HG02938 (cell line): ENCODE results near the gene PLA2G4E.

Experiments used
- ATAC-seq: cut with Tn5 transposase; IDR thresholded peaks from one replicate; pipeline ENCODE4 v1.9.1; 2021; ENCODE audit warnings: mild to moderate bottlenecking, moderate library complexity; ENCODE audit not compliant: unreplicated experiment

Gene PLA2G4E

DNA sequence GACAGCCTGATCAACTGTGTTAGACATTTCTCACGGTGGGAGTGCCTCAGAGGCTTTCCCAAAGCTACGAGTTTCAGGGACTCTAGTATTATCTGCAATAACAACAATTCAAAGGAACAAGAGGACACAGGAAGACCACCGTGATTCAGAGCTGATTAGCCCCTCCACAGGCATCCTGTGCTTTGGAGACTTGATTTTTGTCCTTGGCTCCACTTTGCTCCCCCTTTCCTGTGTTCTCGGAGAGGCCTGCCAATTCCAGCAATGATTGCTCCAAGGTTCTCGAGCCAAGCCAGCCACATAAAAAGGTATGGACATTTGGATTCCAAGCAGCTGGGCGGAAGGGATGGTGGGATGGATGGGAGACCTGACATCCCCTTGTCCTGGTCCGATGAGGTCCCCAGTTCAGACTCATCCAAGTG, 62.8 kb downstream of the PLA2G4E start:
- ATAC-seq: no peak

DNA sequence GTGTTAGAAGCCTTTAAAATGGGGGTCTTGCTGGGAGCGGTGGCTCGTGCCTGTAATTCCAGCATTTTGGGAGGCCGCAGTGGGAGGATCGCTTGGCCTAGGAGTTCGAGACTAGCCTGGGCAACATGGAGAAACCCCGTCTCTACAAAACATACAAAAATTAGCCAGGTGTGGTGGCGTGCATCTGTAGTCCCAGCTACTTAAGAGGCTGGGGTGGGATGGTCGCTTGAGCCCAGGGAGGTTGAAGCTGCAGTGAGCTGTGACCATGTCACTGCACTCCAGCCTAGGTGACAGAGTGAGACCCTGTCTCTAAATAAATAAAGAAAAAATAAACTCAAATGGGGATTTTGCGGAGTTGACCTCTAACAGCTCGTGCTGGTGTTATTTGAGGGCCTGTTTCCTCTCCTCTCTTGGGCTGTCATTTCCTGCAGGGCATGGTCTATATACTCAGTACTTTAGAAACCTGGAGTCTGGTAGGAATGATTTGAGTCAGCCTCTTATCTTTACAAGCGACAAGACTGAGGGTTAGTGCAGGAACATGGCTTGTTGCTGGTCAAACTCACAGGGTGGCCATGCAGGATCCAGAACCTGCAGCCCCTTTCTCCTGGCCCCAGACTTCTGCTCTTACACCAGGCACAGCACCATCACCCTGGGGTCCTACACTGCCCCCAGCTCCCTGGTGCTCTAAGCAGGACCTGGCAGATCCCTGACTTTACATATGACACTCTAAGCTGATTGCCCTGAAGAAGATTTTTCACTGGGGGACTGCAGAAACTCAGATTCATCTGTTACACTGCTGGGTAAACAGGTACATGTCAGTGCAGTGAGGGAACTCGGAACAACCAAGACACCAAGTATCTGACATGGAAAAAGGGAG, 63.6 kb downstream of the PLA2G4E start:
- peak; percentile 68 for ATAC-seq

DNA sequence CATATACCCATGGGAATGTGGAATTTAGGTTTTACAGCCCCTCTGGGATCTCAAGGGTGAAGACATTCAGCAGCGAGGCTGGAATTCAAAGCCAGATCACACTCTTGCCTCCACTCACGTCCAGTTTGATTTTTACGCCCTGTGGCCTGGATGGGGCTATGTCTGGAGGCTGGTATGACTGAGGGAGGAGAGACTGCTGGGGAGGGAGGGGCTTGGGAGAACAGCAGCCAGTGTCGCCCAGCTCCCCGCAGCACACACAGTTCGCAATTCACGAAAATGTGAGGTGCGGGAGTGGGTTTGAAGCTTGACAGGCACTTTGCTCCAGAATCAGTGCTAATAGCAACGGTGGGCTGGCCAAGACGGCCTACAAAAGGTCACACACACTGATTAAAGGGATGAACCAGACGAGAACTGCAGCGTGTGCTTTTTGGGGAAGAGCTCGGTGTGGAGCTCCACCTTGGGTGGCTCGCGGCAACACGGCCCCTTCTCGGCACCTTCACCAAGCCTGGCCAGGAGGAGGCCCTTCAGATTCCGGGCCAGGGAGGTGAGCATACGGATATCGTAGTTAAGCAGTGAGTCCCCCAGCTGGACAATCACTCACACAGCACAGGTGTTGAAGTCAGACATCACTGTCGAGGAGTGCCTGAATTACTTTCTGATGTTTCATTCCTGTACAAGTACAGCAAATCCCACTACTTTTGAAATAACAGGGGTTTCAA, 64.9 kb downstream of the PLA2G4E start:
- ATAC-seq: no peak

DNA sequence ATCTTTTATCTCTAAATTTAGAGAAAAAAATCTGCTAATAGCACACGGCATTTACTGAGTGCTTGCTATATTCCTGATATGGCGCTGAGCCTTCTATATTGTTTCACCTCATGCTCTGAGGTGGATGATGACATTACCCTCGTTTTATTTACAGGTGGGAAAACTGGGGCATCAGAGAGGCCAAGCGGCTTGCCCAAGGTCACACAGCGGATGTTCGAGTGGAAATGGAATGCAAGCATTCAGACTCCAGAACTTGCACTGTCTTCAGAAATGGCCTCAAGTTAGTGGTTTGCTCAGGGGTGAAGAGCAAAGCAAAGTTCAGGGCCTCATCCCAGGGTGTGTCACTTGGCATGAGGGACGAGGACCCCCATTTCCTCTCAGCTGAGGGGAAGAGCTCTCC, 65.7 kb downstream of the PLA2G4E start:
- no peak for ATAC-seq

DNA sequence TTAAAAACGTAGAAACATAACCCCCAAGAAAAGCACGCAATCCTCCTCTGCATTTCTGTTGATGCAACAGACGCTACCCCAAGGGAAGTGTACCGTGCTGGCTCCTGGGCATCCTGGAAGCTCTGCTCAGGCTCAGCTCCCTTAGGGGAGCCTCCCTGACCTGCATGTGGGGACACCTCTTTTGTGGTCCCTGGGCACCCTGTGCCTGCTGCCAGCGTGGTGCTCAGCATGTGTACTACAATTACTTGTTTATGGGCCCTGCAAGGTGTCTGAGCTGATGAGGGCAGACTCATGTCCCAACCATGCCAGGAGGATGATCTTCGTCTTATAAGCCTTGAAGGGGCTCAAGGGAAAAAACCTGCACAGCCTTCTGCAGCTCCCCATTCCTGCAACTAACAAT, 66.8 kb downstream of the PLA2G4E start:
- ATAC-seq: no peak

DNA sequence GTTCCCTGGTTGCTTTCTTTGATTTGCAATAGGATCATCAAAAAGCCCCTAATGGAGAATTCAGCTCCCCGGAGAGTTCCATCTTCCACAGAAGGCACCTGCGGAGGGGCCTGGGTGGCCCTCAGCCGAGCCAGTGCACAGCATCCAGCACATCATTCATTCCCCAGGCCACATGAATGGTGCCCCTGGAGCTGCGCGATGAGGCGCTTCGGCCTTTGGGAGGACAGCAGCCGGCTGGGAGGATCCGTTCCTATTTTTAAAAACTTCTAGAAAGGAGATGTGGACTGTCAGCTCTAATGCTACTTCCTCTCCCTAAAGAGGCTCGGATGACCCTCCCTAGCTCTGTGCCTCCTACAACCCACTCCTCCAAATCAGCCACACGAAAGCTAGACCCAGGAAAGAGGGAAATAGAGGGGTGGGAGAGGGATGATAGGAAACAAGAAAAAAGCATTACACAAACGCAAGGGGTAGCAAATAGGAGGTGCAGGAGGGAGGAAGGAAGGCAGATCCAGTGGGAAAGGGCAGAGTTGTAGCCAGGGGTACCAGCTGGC, 68.8 kb downstream of the PLA2G4E start:
- ATAC-seq: no peak

DNA sequence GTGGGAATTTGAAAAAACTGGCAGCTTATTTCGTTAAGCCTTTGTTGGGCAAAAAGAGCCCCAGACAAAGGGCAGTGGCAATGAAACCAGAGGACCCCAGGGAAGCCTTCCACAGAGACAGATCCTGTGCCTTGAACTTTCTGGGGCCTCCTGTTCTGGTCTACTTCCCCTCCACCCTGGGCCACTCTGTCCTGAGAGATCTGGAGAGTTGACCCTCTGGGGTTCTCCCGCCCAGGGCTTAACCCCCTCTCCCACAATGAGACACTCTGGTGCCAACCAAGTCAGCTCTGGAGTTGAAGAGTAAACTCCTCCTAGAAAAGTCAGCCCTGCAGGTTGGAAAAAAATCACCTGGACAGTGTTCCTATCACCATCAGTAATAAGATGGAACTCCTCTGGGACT, 69.3 kb downstream of the PLA2G4E start:
- ATAC-seq: no peak

DNA sequence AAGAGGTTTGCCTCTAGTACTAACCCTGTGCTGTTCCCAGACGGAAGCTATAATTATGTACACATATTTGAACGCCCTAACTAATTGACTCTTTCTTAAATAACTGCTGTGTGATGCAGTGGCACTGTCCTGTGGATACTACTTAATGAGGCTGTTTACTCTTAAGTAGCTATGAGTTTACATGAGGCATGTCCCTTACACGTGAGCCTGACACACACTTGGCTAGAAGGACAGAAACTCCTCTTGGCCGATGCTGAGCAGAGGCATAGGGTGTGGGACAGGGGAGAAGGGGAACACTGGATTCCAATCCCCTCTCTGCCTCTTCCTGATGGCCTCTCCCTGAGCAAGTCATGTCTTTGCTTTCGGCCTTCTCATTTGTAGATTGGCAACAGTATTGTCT, 70.4 kb downstream of the PLA2G4E start:
- no peak for ATAC-seq

DNA sequence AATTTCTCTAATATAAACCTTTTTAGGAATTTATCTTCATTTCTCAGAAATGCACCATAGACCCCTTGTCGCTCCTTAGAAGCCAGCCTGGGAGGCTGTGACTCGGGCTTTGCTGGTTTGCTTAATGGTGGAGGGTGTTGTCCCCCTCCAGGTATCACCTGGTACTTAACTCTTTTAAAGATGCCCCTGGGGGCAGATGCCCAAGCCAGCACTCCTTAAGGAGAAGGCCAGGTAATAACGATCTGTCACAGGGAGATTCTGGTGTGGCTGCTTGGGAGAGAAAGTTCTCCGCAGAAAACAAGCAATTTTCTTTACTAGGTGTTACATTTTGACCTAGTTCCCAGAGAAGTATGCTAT, 70.7 kb downstream of the PLA2G4E start:
- ATAC-seq: no peak

DNA sequence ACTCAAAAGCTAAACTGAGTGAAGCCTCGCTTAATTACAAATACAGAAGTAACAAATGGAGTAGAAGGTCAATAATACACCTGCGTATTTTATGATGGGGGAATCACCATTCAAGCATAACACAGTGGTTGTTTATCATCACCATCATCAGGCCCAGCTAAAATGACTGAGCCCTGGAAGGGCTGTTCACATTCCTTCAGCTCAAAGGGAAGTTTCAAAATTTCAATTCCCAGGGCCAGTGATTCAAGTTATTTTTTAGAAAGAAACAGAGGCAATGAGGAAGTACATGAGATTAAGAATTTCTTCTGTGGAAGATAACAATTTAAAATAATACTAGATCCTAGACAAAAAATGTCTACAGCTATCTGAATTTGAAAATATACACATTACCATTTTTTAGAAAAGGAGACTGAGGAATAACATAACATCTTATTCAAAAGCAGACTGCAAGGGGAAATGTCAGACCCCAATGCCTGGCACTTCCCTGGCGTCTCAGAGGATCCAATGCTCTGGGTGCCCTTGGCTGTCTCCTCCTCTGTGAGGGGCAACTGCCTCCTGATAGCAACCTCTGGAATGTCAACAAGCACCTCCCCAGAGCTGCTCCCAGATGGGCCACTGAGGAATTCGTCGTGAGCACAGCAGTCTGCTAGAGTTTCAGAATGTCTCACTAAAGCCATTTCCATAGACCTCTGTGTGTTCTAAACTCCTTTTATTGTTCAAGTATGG, 71.3 kb downstream of the PLA2G4E start:
- ATAC-seq: no peak

DNA sequence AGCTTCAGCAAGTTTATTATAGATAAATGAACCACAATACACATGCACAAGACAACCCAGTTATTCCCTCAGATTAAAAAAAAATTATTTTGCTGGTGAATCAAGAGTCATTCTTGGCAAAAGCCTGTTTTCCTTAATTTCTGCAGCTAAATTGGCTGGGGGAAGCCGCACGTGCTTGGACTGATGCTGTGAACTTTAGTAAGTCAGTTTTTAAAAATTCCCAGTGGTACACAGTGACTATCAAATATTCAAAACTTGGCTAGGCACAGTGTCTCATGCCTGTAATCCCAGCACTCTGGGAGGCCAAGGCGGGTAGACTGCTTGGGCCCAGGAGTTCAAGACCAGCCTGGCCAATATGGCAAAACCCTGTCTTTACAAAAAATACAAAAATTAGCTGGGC, 72.4 kb downstream of the PLA2G4E start:
- ATAC-seq: no peak

DNA sequence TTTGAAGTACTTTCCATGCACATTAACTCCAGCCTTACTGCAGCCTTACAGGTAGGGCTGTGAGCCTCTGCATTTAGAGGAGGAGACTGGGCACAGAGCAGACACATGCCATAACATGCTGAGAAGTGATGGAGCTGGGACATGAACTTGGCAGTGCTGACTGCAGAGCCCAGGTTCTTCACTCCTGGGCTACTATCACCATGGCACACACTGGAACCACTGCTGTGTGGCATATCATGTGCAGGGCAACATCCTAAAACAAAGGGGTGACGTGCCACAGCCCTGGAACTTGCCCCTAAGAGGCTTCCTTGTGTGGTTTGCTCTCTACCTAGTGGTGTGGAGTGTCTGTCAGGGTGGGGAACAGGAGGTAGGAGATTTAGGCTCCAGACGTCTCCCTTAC, 73.9 kb downstream of the PLA2G4E start:
- ATAC-seq: no peak

DNA sequence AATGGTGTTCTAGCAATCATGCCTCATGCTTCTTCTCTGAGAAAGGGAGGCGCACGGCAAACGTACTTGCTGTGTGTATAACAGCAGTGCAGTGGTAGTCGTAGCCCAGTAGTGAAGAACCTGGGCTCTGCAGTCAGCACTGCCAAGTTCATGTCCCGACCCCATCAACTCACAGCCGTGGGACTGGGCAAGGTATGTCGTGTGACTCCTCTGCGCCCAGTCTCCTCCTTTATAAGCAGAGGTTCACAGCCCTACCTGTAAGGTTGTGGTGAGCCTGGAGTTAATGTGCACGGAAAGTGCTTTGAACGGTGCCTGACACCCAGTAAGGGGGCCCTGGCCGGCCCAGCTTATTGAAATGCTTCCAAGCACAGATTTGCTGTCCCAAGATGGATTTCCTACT, 75.1 kb downstream of the PLA2G4E start:
- ATAC-seq: no peak

DNA sequence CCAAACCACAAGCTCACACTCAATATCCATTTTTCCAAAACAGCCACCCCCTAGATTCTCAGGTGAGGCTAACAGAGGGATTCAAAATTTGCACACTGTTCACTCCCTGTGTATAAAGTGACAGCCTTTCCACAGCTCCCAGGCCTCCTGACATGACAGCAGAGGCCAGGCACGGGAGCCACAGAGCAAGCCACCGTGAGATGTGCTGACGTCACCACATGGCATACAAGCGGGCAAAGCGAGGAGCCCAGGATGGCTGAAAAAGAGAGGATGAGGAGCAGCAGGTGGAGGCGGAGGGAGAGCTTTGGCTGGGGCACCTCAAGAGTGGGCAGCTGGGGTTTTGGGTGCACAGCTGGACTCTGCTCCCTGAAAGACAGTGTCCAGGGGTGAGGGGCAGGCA, 75.6 kb downstream of the PLA2G4E start:
- no peak for ATAC-seq

DNA sequence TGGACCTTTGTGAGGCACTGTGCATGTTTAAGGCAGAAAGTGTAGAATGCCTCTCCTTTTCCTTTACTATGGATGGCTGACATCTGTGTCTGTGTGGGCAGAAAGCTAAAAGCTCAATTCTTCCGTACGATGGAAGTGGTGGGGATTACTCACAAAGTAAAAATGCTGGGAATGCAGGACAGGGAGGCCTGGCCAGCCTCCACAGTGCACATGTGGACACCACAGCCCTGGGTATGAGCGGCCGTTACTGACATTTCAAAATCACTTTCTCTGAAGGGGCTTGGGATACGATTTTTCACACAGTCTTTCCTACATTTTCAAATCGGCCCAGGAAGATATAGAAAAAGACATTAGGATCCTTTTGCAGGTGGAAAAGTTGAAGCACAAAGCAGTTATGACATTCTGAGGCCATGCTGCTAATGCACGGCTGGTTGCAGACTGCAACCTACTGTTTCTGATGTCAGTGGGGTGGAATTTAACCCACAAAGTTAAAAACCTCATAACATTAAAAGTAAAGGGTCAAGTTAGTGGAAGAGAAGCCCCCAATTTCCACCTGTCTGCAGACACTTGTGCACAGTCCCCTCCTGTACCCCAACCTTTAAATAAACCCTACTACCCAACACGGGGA, 76.4 kb downstream of the PLA2G4E start:
- no peak for ATAC-seq

DNA sequence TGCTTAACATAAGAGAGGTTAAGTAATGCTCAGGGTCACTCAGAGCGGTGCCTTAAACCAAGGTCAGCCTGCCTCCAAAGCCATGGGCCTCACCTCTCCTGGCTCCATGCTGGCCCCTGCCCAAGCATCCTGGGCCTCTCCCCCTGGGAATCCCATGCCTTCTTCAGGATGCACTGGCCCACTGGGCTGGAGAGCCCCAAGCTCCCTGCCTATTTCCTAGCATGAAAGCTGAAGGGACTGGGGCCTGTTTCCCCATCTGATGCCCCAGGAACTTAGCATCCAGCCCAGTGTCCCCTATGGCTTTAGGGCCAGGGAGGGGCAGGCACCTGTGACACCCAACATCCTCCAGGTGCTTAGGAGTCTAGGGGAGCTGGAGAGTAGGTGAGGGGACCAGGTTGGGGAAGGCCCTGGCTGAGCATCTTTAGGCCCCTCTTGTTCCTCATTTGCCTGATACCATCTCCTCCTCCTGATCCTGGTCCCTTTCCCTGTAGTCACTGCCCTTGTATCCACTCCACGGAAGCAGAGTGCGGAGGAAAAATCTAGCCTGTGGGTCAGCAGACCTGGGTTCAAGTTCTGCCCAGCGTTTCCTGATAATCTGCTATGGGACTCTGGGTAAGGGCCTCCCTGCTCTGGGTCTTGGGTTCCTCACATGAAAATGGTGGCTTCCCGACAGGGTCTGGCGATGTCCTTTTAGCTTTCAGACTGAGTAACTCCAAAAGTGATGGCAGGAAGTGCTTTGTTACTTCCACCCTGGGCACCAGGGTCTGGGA, 77.1 kb downstream of the PLA2G4E start:
- no peak for ATAC-seq

DNA sequence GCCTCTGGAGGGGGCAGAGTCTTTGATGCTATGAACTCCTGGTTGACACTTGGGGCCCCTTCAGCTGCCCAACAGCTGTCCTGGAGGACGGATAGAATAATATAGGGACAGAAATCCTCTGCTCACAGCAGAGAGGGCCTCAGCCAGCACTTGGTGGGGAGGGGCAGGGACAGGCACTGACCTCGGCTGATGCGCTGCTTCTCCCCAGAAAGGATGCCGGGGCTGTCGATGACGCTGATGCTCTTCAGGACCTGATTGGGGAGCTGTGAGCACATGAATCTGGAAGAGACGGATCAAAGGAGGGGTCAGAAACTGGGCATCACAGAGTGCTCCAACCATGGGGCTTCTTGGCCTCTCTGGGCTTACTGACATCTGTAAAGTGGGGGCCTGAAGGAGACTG, 78.0 kb downstream of the PLA2G4E start:
- no peak for ATAC-seq

DNA sequence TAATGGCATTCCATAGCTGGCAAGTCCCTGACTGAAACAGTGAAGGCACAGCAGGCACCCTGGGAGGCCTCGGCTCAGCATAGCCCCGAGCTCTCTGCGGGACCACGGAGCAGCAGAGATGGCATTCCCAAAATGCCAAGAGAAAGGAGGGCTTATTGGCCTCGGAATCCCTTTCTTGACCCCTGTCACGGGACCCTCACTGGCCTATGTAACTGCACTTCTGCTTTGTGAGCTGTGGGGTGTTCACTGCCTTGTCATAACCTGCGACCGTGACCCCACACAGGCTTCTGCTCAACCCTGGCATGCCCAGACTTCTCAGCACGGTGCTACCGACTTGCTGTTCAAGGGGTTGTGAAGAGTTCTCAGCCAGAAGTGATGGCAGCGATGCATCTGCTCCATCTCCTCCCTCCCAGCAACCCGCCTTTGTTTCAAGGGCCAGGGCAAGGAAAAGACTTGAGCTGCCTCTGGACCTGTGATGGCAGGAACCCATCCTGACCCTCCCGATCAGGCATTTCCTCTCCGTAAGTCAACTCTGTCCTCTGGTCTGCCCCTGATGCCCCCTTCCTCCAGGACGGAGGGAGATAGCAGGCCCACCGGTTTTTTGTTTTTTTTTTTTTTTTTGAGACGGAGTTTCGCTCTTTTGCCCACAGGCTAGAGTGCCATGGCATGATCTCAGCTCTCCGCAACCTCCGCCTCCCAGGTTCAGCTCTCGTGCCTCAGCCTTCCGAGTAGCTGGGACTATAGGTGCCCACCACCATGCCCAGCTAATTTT, 79.0 kb downstream of the PLA2G4E start:
- no peak for ATAC-seq

DNA sequence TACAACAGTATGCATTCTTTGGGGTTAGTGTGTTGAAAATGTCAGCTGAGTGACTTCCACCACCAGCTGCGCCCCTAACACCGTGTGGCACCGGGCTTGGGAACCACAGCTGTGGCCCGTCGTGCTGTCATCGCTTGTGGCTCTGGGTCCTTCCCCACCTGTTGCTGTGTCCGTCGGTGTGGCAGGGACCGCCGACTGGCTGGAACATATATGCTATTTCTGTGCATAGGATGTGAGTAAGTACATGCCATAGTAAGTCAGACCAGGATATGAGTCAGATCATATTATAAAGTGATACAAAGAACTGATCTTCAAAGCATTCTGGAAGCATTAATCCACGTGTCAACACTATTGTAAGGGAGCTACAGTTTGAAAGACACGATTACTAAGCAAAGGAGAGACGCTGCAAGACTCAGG, 80.4 kb downstream of the PLA2G4E start:
- no peak for ATAC-seq

DNA sequence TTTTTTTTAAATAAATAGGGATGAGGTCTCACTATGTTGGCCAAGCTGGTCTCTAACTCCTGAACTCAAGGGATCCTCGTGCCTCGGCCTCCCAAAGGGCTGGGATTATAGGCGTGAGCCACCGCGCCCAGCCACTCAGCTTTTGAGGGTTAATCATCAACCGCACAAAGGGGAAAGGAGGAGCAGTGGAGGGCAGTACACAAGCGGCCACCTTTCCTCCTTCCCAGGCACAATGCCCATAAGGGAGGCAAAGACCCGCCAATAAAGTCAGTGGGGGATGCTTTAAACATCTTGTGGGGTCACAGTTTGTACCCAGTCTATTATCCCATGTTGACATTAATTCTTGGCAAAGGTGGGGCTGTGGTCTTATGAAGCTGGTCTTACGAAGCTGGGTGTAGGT, 80.9 kb downstream of the PLA2G4E start:
- ATAC-seq: no peak
